GM21576 (cell line): ENCODE data around the gene SDR42E1.
"Not testable (repeated sequence)": the region's sequence is repeated elsewhere in the genome, so short reads cannot be mapped to it uniquely, and the experiment has no call there.

Source experiments
- ATAC-seq: cut with Tn5 transposase; IDR thresholded peaks from one replicate; pipeline ENCODE4 v1.9.1; 2021; ENCODE audit warnings: mild to moderate bottlenecking, moderate library complexity; ENCODE audit not compliant: unreplicated experiment

Gene SDR42E1

DNA sequence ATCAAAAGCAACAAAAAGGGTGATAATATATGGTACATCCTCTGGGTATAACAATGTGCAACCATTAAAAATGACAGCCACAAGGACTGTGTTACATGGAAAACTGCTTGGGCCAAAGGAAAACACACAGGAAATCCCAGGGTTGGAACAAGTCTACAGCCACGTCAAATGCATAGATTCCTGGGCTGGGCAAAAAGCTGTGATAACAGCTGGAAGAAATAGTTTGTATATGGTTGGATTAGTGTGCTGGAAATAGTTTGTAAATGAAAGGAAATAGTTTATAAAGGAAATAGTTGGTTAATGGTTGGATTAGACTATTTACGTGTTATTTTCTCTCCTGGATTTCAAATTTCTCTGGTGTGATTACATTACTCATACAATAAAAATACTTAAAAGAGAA is 26.4 kb upstream of the SDR42E1 start:
- no peak for ATAC-seq

DNA sequence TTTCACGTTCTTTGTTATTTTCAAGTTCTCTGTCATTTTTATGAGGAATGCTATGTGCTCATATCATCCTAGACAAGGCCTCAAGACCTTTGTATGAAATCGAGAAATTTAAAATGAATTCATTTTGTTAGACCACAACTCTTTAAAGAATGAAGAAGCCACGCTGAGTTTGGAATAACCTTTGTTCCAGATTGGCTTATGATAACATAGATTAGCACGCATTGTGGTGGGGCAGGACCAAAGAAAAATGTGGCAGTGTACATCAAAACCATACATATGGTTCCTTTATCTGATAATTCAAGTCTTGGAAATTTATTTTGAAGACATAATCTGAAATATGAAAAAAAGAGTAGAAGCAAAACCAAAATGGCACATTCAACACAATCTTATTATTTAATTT is 26.0 kb upstream of the SDR42E1 start:
- ATAC-seq, result no peak

GRCh38 chr16:82034981-82035612 is 23.8 kb upstream of the SDR42E1 start, which contains the start of gene HSD17B2:
Gene HSD17B2, plus strand, starts transcription at chr16:82035253. Its CDS starts 172 bp downstream, at chr16:82035425.
- no peak for ATAC-seq

DNA sequence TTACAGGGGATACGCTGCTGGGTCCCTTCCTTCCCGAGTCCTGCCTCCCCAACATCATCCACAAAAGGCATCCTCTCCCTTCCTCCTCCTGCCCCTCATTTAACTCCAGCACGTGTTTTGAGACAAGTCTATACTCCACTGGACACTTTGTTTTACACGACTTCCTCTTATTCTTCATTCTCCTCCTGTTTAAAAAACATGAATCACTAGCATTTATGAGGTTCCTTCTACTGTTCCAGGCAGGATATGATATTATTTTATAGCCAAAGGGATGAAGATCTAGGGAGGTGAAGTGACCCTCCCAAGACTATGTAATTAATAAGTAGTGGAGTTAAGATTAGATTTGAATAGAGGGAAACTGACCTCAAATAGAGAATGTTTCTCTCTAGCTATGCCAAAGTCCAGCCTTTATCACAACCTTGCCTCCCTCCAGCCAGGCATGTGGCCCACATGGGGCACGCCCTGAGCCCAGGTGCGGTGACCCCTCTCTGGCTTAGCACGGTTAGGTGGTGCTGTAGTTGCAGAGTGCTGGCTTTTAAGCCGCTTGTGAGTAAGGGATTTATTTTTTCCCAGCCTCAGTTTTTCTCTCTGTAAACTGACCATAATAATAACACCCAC is 22.5 kb upstream of the SDR42E1 start:
- ATAC-seq, result no peak

- ATAC-seq, result no peak
These were observed 21.7 kb upstream of the SDR42E1 start for GRCh38 chr16:82033006-82033405.

- no peak for ATAC-seq
These were observed 20.1 kb upstream of the SDR42E1 start for GRCh38 chr16:82031116-82032084.

DNA sequence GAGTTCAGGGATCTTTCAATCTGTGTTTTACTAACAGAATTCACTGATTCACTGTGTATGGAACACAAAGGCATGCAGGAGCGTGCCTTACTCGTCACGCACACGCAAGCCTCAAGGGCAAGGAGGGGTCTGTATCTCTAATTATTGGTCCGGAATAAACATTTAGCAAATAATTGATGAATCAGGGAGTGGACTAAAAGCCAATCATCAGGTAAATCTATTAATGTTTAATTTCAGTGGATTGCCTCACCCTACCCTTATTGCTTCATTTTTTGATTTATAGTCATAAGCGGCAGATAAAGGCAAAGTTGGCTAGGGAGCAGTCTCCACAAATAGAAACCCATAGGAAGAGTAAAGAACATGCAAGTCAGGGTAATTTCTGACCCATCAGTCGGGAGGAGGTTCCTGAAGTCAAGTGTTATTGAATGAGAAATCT is 16.4 kb upstream of the SDR42E1 start:
- ATAC-seq, result no peak

DNA sequence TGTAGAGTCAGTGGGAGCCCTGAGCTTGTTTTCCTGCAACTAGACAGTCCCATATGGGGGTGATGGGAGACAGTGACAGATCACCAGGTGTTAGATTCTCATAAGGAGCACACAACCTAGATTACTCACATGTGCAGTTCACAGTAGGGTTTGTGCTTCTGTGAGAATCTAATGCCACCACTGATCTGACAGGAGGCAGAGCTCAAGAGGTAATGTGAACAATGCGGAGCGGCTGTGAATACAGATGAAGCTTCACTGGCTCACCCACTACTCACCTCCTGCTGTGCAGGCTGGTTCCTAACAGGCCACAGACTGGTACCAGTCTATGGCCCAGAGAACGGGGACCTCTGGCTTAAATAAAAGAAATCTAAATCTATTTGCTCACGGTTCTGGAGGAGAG is 13.6 kb upstream of the SDR42E1 start:
- no peak for ATAC-seq

- no peak for ATAC-seq
These were observed 13.0 kb upstream of the SDR42E1 start for GRCh38 chr16:82024316-82024715.

DNA sequence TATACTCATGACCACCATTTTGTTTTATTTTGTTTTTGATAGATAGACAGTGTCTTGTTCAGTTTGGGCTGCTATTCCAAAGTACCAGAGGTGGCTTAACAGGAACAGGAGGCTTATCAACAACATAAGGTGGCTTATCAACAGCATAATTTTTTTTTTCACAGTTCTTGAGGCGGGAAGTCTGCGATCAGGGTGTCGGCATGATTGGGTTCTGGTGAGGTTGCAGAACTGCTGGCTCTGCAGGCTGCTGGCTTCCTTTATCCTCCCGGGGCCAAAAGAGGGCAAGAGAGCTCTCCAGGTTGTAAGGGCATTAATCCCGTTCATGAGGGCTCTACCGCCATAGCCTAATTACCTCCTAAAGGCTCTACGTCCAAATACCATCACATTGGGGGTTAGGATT is 11.9 kb upstream of the SDR42E1 start:
- ATAC-seq, result no peak

- ATAC-seq, result no peak
These were observed 8.8 kb upstream of the SDR42E1 start for GRCh38 chr16:82020051-82020450.

GRCh38 chr16:82019535-82019934 is 8.3 kb upstream of the SDR42E1 start:
- ATAC-seq, result no peak

DNA sequence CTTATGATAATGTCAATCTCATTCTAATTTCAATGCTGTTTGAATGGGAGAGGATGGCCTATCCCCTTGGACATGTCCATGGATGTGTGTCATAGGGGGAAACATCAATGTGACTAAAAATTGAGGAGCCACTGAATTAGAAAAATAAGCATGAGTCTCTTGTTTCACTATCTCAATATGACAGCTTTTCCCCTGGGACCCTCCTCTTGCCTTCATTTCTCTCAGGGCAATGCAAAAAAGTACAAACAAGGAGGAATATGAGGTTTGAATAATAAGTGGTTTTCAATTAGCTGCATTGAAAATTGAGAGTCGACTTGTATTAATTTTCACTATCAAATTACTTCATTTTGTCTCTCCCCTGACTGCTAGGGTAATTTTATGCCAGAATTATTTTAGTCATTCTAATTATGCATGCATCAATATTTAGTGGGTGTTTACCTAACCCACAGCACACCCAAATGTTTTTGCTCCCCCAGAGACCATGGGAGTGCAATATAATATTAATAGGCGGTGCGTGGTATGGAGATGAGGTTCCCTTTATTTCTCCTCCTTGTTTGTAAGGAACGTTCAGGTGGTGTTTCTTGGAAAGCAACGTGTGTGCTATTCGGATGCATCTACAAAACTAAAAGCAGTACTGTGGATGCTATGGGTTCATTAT is 6.8 kb upstream of the SDR42E1 start:
- no peak for ATAC-seq

DNA sequence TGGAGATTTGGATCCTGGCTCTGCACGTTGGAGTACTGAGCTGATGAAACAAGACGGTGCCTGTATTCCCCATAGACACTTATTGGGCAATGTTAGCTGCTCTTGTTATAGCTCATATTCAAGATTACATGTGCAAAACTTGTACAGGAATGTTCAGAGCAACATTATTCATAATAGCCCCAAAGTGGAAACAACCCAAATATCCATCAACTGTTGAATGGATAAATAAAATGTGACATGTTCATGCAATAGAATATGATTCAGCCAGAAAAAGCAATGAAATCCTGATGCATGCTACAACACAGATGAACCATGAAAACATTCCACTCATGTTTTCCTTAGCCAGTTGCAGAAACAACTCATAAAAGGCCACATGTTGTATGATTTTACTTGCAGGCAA is 5.7 kb upstream of the SDR42E1 start:
- ATAC-seq, result no peak

GRCh38 chr16:82016263-82016662 is 5.0 kb upstream of the SDR42E1 start:
- ATAC-seq, result no peak

DNA sequence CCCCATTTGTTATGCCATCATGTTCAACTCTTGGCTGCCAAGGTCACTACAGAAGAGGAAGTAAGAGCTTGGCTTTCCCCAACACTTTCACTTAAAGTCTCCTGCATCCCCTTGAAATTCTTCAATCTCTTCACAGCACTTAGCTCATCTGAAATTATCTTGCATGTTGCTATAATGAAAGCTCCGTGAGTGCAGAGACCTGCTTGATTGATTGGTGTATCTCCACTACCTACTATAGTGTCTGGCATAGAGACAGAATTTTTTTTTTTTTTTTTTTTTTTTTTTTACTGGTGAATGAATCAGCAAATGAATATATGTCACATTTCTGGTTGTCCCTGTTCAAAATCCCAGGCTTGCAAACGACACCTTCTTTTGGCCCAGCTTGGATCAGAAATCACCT is 1.9 kb upstream of the SDR42E1 start:
- no peak for ATAC-seq

DNA sequence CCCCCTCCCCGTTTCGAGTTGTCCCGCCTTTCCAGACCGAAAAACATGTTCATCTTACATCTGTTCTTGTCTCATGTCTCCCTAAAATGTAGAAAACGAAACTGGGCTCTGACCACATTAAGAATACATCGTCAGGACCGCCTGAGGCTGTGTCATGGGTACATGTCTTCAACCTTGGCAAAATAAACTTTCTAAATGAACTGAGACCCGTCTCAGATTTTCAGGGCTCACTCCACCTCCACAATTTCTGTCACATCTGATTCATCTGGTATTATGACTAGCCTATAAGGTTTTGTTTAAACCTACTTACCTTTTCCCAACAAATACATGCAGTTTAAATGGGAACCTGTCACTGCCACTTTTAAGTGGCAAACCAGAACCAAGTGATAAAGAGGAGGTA is 621 bp downstream of the SDR42E1 start:
- ATAC-seq, result no peak

DNA sequence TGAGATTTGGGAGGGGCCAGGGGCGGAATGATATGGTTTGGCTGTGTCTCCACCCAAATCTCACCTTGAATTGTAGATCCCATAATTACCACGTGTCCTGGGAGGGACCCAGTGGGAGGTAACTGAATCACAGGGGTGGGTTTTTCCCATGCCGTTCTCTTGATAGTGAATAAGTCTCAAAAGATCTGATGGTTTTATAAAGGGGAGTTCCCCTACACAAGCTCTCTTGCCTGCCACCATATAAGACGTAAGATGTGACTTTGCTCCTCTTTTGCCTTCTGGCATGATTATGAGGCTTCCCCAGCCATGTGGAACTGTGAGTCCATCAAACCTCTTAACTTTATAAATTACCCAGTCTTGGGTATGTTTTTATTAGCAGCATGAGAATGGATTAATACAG is 1.5 kb downstream of the SDR42E1 start:
- ATAC-seq, result not testable (repeated sequence)

- no peak for ATAC-seq
These were observed 2.2 kb downstream of the SDR42E1 start for GRCh38 chr16:82008957-82009592.

GRCh38 chr16:82007189-82007588 is 4.1 kb downstream of the SDR42E1 start:
- no peak for ATAC-seq

GRCh38 chr16:82006036-82006435 is 5.2 kb downstream of the SDR42E1 start:
- ATAC-seq, result no peak
